Glutamatergic neuron (in vitro differentiated cells): ENCODE measurements around the gene HOXB9. TPM values are rescaled to one million over a fixed set of nuclear protein-coding genes. Genes with fewer than 3 reads are reported as not detected.

Experiments
- DNase-seq: peaks from one replicate; pipeline ENCODE4 v3.0.0; 2022
- H3K27ac Mint-ChIP-seq: one replicate; pipeline ENCODE4 v1.8.0; 2020; ENCODE audit warnings: mild to moderate bottlenecking, mixed read lengths, inconsistent platforms; ENCODE audit not compliant: unreplicated experiment
- H3K27me3 Mint-ChIP-seq: one replicate; pipeline ENCODE4 v1.8.0; 2020; ENCODE audit warnings: mild to moderate bottlenecking, moderate library complexity, mixed read lengths, inconsistent platforms; ENCODE audit not compliant: unreplicated experiment
- H3K36me3 Mint-ChIP-seq: one replicate; pipeline ENCODE4 v1.8.0; 2020; ENCODE audit warnings: mild to moderate bottlenecking, mixed read lengths, inconsistent platforms; ENCODE audit not compliant: unreplicated experiment
- H3K4me1 Mint-ChIP-seq: one replicate; pipeline ENCODE4 v1.8.0; 2020; ENCODE audit warnings: mild to moderate bottlenecking, low read depth, mixed read lengths, inconsistent platforms; ENCODE audit not compliant: unreplicated experiment
- H3K4me3 Mint-ChIP-seq: one replicate; pipeline ENCODE4 v1.8.0; 2020; ENCODE audit warnings: mild to moderate bottlenecking, mixed read lengths, inconsistent platforms; ENCODE audit not compliant: unreplicated experiment
- H3K9me3 Mint-ChIP-seq: one replicate; pipeline ENCODE4 v1.8.0; 2020; ENCODE audit warnings: mild to moderate bottlenecking, moderate library complexity, mixed read lengths, inconsistent platforms; ENCODE audit not compliant: unreplicated experiment
- total RNA-seq: library from RNA; stranded (reverse); fragmentation: NEBNext Ultra II Directional; extraction: Animal tissue kit (Norgen Biotek cat#: 25700); gene quantifications from one replicate; pipeline ENCODE4 v1.2.1, GENCODE V29; 2021; ENCODE audit not compliant: unreplicated experiment
- TF ChIP-seq, protein P1 (sequence below): fragments of 200-600 bp; sonication (generic); IDR thresholded peaks from one replicate; pipeline ENCODE4 v1.5.0; 2021; ENCODE audit not compliant: partially characterized antibody, unreplicated experiment

Gene HOXB9
- total RNA-seq, 1 donor from 2014 or later, result not detected

DNA sequence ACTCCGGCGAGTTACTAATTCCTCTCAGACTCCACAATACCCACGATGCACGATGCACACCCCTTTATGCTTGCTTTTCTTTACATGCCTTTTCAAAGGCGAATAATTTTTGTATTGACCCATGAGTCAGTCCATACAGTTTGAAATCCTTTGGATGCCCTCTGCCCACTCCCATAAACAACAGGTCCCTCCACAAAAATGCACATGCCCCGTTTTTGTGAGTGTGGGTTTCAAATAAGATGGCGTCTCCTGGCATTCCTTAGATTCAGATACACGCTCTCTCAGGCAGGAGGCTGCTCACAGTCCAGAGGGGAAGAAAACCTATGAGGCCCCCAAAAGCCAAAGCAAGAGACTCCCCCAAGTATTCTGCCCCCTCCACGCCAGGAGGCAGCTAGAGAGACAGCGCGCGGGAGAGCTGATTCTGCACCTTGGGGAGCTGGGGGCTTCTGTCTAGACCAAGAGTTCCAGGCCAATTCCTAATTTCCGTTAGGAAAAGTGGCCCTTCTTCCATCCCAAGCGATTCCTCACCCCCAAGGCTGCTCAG is 19.6 kb upstream of the HOXB9 start:
- DNase-seq, result no peak
- H3K9me3 Mint-ChIP-seq, result peaks cover 16% of the 10 kb centered on the region
- H3K4me3 Mint-ChIP-seq, result no peak overlapping the region
- H3K27me3 Mint-ChIP-seq, result peaks cover 52% of the 10 kb centered on the region
- TF ChIP-seq, protein P1, sequence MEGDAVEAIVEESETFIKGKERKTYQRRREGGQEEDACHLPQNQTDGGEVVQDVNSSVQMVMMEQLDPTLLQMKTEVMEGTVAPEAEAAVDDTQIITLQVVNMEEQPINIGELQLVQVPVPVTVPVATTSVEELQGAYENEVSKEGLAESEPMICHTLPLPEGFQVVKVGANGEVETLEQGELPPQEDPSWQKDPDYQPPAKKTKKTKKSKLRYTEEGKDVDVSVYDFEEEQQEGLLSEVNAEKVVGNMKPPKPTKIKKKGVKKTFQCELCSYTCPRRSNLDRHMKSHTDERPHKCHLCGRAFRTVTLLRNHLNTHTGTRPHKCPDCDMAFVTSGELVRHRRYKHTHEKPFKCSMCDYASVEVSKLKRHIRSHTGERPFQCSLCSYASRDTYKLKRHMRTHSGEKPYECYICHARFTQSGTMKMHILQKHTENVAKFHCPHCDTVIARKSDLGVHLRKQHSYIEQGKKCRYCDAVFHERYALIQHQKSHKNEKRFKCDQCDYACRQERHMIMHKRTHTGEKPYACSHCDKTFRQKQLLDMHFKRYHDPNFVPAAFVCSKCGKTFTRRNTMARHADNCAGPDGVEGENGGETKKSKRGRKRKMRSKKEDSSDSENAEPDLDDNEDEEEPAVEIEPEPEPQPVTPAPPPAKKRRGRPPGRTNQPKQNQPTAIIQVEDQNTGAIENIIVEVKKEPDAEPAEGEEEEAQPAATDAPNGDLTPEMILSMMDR, result no peak
- no peak overlapping the region for H3K27ac Mint-ChIP-seq
- no peaks in the 10 kb centered on the region for H3K4me1 Mint-ChIP-seq
- H3K36me3 Mint-ChIP-seq, result no peaks in the 10 kb centered on the region

DNA sequence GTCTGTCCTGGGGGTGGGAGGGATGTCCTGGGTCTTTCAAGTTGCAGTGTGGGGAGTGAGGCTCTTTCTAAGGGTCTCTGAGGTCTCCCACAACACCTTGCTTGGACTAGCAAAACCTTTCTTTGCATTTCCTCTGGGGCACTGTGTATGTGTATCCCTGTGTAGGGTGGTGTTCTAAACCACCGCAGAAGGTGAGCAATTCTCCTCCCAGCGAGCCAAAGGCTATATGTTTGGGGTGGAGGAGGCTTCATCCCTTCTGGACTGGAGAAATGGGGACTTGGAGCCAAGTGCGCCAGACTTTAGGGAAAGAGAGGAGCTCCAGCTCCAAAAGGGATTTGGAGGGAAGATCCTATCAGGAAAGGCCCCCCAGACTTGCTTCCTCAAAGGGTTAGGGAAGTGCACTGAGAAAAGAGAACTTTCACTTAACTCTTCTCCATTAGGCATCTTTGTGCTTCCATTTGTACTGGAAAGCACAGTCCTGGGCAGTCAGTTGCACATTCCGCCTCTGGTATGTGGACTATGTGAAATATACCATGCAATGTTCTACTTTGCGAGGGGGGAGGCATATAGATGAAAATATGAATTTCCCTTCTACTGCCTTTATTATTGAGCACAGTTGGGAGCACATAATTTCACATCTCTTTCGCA is 18.9 kb upstream of the HOXB9 start:
- Mint-ChIP-seq H3K9me3 (peaks cover 13% of the 10 kb centered on the region), H3K27me3 (peaks cover 52% of the 10 kb centered on the region), H3K27ac (no peak overlapping the region), H3K4me1 (no peaks in the 10 kb centered on the region), H3K4me3 (no peak overlapping the region), H3K36me3 (no peaks in the 10 kb centered on the region)
- TF ChIP-seq, protein P1, result no peak
- DNase-seq, result no peak

DNA sequence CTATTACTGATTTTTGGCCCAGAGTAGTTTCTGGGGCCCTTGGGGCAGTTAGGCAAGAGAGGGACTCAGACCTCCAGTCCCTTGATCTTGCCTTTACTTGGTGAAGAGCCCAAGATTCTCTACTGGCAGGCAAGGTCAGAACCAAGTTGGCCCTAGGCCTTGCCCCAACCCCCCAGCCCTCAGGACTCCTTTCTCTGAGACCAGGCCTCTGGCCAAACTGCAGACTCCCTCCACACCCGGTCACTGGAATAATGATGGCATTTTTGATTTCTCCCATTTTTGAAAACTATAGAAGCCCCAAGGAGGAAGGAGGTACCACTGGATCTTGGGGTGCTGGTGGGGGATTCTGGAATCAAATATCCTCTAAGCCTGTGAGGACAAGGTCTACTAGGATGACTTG is 18.0 kb upstream of the HOXB9 start:
- H3K27me3 Mint-ChIP-seq, result peaks cover 49% of the 10 kb centered on the region
- H3K4me1 Mint-ChIP-seq, result no peaks in the 10 kb centered on the region
- no peak for DNase-seq
- H3K4me3 Mint-ChIP-seq, result no peak overlapping the region
- no peaks in the 10 kb centered on the region for H3K36me3 Mint-ChIP-seq
- TF ChIP-seq, protein P1, result no peak
- H3K27ac Mint-ChIP-seq, result no peak overlapping the region
- H3K9me3 Mint-ChIP-seq, result peaks cover 13% of the 10 kb centered on the region

DNA sequence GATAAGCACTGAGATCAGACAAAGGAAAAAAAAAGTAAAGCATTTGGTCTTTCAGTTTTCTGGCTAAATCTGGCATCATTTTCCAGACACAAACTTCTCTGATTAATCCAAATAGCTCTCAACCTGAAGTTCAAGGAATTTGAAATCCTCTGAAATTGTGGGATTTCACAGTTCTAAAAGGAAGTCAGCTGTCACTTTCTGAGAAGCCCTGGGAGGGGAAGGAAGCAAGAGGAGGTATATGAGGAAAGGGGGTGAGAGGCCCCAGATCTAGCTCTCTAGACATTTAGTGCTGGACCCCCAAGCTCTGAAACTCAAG is 17.5 kb upstream of the HOXB9 start:
- TF ChIP-seq, protein P1, result no peak
- Mint-ChIP-seq H3K36me3 (no peaks in the 10 kb centered on the region), H3K9me3 (peaks cover 13% of the 10 kb centered on the region), H3K27ac (no peak overlapping the region), H3K4me1 (no peaks in the 10 kb centered on the region), H3K4me3 (no peak overlapping the region), H3K27me3 (peaks cover 50% of the 10 kb centered on the region)
- no peak for DNase-seq

DNA sequence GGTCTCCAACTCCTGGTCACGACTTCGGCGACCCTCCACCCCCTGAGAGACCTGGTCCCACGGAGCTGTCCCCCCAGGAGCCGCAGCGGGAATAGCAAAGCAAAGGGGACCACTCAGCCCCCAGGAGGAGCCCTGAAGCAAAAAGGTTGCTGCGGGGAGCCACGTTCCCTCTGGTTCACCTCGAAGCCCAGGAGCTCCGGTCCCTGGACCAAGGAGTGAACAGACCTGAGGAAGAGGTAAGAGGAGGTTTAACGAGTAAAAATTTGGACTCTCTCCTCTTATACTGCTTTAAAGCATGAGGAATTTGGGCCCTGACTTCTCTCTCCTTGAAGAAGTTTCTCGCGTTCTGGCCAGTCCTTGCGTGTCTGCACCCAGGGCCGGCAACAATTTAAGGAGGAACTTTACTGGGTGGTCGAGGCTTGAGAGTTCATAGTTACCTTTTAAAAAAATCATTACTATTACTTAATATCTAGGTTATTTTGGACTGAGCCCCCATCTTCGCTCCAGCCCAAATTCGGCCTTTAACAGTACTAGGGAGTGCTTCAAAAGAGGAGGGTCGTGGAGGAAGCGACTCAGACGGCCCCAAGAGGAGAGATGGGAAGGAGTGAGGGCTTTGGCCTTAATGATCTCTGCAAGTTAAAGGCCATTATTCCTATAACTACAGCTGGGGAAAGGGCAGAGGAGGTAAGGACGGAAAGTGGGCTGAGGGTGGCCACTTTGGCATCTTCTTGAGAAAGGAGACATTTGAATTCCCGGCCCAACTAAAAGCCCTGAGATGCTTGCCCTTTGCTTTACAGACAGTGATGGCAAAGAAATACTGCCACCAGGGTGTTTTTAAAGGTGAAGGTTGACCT is 16.9 kb upstream of the HOXB9 start:
- Mint-ChIP-seq H3K9me3 (peaks cover 11% of the 10 kb centered on the region), H3K27me3 (peaks cover 45% of the 10 kb centered on the region), H3K4me1 (no peaks in the 10 kb centered on the region), H3K27ac (no peak overlapping the region), H3K4me3 (no peak overlapping the region), H3K36me3 (no peaks in the 10 kb centered on the region)
- TF ChIP-seq, protein P1, result no peak
- no peak for DNase-seq
